GM18868 (cell line): ENCODE measurements around the gene SPI1.
"Not testable (repeated sequence)": the region's sequence is repeated elsewhere in the genome, so short reads cannot be mapped to it uniquely, and the experiment has no call there.

ENCODE experiments used
- ATAC-seq: cut with Tn5 transposase; IDR thresholded peaks from one replicate; pipeline ENCODE4 v1.9.1; 2021; ENCODE audit warnings: mild to moderate bottlenecking, moderate library complexity; ENCODE audit not compliant: unreplicated experiment

Gene SPI1

DNA sequence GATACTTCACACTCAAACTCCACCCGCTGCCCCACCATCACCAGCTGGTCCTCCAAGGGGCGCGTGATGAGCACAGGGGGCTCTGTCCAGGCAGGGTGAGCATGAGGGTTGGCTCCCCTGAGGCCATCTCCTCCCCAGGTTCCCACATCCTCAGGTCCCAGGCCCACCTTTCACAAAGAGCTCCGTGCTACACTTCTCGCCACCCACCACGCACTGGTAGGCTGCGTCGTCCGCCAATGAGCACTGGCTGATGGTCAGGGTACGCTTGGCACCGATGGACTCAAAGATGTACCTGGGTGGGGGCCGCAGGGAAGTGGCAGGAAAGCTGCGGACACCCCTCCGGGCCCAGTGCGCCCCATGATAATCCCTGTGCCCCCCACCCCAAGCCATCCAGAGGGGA is 35.5 kb downstream of the SPI1 start:
- no peak for ATAC-seq

DNA sequence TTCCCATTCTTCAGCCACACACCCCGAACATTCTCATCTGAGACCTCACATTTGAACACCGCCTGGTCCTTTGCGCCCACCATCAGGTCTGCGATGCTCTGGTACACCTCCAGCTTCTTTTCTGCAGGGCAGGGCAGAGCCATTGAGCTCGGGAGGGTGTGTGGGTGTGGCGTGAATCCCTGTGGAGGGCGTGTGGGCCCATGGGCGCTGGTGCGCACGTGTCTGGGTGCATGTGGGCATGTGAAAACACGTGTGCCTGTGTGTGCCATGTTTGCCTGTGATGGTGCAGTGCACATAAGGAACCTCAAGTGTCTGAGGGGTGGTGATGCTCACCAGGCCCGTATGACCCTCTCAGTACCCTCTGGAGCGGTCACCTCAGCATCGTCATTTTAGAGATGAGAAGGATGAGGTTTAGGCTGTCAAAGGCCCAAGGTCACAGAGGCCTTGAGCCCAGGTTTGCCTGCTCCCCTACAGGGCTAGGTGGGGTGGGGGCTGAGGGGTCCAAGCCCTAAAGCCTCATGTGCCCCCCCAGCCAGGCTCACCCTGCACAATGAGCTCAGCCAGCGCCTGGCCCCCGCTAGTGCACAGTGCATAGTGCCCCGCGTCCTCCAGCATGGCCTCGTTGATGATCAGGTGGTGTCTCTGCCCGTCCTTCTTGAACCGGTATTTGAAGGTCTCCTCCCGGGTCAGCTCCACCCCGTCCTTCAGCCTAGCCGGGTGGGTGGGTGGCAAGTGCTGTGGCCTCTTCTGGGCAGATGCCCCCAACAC is 36.1 kb downstream of the SPI1 start:
- no peak for ATAC-seq

DNA sequence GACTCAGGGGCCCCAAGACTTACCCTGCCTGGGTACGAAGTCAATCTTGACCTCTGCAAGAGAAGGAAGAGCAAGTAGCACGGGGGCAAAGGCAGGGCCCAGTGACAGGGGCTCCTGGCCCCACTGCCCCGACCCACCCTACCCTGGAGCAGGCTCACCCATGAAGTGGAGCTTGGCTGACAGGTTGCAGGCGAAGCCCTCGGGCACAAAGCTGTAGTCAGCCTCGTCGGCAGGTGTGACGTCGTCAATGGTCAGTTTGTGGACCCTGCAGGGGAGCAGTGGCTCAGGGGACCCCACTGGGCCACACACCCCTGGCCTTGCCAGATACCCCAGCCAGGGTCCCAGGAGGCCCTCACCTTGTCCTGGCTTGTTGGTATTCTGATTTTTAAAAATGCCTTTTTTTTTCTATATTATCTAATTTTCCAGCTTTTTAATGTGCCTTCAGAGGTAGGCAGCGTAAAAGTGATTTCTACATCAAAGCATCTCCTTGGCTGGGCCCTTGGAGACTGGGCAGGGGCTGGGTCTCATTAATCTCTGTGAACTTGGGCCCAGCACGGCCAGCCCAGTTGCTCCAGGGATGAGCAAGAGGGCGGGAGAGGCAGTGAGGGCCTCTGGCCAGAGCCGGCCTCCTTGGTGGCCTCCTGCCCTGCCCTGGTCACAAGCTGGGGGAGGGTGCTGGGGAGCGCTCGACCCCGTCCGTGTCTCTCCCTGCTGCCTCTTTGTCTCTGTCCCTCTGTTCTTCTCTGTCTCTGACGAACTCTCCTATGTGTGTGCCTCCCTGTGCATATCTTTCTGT is 37.2 kb downstream of the SPI1 start:
- ATAC-seq: no peak

DNA sequence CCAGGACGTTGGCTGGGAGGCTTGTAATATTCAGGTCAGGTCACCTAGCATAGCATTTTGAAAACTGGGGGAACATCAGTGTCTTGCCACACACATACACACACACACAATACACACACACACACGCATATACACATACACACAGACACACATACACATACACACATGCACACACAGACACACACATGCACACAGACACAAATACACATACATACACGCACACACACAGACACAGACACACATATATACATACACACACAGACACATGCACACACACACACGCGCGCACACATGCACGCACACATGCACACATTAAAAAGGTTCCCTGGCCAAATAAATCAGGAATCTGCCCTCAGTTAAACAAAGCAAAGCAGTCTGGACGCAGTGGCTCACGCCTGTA is 38.3 kb downstream of the SPI1 start:
- no peak for ATAC-seq

DNA sequence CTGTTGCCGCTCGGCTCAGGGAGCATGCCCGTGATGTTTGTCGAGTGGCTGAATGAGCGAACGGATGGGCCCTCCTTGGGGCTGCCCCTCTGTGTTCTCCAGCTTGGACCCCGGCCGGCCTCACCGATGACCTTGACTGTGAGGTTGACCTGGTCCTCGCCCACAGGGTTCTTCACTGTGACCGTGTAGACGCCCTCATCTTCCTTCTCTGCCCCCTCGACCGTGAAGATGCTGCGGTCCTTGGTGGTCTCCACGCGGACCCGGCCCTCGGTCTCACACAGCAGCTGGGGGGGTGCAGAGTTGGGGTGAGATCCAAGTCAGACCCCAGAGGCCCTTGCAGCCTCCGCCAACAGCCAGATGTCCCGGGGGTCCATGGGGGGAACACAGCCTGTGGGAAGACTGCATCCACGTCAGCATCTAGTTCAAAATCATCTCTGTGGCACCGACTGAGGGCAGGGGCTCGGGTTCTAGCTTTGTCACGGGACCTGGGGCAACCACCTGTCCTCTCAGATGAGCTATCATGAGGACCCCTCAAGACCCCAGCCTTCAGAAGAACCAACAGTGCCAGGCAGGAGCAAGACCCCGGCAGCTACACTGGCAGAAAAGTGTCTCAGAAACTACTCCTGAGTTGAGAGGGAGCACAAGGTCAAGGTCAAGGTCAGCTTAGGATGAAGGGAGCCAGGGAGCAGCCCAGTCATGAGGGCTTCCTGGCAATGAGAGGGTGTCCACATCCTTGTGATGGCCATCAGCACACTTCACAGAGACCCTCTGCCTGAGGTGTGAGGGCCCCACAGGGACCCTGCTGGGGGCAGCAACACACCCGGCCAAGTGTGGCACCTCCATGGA is 39.7 kb downstream of the SPI1 start:
- ATAC-seq: no peak

DNA sequence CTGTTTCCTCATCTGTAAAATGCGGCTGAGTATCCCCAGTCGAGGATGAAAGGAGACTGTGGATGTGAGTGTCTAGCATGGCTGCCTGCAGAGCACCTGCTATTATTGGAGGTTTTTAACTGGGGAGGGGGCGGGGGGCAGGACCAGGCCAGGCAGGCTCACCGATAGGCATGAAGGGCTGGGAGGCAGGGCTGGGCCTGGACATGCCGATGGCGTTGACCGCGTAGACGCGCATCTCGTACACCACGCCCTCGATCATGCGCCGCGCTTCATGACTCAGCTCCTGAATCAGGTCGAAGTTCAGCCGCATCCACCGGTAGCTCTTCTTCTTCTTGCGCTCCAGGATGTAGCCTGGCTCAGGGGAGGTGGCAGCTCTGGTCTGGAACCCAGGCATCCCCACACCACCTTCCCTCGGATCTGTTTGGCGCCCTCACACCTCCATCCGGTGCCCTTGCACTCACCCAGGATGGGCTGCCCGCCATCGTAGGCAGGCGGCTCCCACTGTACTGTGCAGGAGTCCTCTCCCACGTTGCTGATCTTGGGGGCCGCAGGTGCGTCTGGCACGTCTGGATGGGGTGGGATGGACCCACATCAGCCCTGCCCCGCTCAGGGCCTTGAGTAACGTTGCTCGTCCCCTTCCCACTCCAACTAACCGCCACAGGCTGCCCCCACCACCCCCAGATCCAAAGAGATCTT is 41.0 kb downstream of the SPI1 start:
- ATAC-seq: no peak

DNA sequence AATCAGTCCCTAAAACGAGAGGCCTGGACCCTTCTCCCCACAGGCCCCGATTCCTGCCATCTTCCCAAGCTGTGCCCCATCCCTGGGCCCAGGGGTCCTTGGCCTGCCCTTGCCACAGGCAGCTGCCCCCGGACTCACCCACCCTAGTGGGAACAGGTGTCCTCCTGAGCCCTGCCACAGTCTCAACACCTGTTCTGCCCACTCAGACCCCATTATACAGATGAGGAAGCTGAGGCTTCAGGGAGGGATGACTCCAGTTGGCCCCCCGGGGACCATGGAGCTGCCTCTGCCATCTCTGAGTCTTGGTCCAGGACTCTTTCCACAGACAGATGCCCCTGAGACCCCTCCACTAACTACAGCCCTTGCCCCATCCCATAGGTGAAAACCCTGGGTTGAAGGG is 41.8 kb downstream of the SPI1 start:
- ATAC-seq: no peak

DNA sequence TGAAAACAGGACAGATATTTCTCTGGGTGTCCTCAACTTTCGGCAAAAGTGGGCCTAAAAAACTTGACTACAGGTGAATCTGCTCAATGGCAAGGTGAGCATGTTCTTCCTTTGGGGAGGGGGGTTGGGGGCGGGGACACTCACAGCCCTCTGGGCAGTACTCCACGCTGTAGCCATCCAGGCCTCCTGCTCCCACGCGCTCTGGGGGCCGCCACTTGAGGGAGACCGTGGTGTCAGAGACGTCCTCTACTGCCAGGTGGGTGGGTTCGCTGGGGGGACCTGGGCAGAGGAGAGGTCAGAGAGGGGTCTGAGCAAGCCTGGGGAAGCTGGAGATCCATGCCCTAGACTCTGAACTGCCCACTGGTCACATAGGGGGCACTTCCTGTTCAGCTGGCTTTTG is 42.6 kb downstream of the SPI1 start:
- ATAC-seq: no peak

DNA sequence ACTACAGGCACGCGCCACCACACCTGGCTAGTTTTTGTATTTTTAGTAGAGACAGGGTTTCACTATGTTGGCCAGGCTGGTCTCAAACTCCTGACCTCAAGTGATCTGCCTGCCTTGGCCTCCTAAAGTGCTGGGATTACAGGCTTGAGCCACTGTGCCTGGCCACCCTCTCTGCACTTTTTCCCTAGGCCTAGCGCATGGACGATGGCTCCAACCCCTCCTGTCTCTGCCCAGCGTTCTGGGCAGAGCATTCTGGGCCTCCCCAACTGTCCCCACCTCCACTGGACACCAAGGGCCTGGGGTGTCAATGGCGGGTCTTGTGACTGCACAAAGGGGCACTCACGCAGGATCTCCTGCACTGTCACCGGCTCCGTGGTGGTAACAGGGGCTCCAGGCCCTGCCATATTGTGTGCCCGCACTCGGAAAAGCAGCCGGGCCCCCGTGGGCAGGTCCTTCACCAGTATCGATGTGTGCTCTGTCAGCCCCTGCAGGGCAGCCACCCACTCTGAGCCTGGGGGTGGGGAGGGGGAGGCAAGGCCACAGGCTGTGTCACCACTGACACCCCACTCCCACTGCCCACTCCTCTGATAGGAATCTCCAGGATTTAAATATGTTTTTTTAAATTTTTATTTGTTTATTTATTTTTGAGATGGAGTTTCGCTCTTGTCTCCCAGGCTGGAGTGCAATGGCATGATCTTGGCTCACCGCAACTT is 43.5 kb downstream of the SPI1 start:
- ATAC-seq: not testable (repeated sequence)

DNA sequence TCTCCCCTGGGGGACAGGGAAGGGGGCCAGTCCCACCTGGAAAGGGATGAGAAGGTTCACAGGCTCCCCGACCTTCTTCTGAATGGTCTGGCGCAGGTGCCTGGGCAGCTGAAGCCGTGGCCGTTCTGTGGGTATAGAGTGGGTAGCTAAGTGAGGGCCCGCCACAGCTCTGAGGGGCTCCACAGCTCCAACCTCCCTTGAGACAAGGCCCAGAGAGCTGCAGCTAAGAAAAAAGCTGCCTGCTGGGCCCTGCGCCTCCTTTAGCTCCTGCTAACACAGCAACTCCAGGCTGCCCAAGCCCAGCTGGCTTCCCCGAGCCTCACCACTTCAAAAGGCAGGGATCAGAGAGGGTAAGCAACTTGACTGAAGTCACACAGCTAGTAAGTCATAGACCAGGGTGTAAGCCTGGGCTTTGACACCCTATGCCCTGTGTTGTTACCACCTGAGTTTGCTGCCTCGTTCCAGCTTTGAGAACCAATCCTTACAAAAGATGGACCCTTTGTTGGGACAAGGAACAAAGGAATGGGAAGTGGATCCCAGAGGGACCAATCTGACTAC is 44.4 kb downstream of the SPI1 start:
- ATAC-seq: no peak

DNA sequence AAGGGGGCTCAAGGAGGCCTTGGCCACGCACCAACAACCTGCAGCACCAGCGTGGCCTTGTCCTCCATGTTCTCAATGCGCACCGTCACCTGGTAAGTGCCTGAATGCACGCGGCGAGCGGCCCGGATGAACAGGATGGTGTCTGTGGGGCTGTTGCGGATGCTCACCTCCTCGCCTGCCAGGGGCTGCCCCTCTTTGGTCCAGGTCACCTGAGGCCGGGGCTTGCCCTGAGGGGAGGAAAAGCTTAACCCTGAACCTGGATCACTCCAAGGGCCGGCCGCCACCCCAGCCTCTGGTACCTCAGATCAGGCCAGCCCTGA is 44.9 kb downstream of the SPI1 start:
- ATAC-seq: no peak

DNA sequence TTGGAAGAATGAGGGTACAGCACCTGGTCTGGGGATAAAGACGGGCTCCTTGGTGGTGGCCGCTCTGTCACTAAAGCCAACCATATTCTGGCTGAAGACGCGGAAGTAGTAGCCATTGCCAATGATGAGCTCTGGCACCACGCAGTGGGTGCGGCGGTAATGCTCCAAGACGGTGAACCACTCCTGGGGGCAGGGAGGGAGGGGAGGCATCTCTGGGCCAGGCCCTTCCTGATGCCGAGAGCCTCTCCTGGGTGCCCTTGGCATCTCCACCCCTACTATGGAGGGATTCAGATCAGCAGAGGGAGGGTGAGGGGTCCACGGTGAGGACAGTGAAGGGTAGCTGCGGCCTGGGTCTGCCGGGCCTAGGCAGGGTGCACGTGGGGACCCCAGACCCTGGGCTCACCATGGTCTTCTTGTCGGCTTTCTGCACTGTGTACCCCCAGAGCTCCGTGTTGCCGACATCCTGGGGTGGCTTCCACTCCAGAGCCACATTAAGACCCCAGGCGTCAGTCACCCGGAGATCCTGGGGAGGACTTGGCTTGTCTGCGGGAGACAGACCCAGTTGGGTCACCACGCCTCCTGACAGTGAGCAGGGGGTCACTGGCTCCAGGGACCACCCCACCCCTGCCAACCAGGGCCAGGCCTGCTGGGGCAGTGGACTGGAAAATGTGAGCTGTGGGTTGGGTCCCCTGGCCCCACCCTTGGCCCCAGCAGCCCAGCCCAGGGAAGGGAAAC is 45.4 kb downstream of the SPI1 start:
- no peak for ATAC-seq

DNA sequence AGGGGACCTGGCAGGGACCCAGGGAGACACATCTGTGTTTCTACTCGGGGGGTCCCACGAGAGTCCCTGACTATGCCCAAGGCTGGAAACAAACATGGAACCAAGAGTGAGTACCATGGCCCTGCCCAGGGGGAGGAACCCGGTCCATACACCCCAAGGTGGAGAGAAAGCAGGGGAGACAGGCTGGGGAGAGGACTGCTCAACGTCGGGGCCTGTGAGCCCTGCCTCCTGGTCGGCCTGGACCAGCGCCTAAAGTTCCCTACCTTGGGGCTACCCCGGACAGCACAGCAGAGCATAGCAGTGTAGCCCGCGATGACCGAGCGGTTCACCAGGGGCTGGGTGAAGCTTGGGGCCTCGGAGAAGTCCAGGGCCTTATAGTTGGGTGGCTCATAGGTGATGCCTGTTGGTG is 46.0 kb downstream of the SPI1 start:
- ATAC-seq: no peak

DNA sequence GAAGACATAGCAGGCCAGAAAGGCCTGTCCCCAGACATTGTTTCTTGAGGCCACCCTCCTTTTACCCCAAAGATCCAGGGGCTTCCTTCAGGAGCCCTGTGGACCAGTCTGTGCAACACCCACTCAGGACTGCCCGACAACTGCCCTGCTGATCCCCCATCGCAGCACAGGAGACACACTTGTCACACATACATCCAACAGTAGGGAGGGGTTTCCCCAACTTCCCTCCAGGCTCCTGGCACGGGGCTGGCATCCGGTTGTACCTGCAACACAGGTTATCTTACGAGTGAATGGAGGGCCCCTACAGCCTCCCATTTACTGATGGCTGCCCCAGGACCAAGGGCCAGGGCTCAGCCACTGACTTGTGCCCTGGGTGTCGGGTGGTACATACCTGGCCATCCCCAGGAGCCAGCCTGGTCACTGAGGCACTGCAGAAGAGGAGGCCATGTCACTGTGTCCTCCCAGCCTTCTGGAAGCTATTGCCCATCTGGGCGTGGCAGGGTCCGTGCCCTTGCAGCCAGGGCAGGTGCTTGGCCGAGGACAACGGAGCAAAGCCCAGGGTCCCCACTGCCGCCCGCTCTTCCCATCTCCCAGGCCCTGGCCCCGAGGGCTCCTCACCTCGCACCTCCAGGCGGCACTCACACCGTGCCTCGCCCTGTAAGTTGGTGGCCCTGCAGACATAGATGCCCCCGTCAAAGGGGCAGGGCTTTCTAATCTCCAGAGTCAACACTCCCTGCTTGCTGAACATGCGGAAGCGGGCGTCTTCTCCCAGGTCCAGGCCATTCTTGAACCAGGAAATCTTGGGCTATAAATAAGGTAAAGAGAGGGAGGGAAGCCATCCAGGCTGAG is 46.7 kb downstream of the SPI1 start:
- no peak for ATAC-seq

DNA sequence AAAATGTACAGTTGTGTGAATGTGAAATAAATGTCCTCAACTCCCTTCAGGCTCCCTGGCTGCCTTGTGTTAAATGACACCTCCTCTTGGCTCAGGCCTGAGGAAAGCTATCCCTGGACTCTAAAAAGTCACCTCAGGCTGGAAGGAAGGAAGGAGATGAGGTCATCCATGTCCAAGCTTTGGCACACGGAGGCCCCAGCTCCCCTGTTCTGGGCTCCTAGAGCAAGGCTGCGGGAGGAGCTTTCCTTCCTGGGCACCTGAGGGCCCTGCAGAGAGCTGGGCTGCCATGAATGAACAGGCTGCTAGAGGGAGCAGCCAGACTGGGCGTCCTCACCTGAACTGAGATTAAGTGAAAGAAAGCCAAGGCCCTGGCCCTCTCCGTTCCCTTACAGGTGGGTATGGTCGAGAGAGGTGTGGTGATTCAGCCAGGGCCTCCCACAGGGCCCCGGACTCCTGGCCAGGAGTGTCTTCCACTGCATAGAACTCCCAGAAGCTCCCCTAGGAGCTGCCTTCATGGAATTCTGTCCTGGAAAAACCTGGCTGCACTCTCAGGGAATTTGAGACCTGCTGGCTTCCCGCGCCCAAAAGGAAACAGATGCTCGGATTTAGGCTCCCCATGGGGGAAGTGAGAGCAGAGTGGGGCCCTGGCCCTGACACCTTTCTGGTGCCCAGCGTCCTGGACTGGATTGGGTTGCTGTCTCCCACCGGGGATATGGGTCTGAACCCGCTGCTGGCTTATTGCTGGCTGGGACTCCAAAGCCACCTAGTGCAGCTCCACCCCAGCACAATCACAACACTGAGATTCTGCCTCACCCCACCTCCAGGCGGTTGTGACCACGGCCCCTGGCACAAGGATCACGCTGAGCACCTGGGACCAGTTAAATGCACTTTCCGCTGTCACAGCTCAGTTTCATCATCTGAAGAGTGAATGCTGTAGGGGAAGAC is 48.1 kb downstream of the SPI1 start:
- no peak for ATAC-seq

DNA sequence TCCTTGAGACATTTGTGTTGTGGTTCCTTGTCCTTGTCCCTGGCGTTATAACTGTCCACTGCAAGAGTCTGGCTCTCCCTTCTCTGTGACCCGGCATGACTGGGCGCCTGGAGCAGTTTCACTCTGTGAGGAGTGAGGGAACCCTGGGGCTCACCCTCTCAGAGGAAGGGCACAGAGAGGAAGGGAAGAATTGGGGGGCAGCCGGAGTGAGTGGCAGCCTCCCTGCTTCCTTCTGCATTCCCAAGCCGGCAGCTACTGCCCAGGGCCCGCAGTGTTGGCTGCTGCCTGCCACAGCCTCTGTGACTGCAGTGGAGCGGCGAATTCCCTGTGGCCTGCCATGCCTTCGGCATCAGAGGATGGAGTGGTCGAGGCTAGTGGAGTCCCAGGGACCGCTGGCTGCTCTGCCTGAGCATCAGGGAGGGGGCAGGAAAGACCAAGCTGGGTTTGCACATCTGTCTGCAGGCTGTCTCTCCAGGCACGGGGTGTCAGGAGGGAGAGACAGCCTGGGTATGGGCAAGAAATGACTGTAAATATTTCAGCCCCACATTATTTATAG is 48.8 kb downstream of the SPI1 start:
- no peak for ATAC-seq
